Tibial nerve (tissue), 4 donors: ENCODE measurements around the gene INHBC. TPM values are rescaled to one million over a fixed set of nuclear protein-coding genes. Genes with fewer than 3 reads are reported as not detected.

Experiments used
- DNase-seq, 2 donors: peaks; one replicate each; pipeline ENCODE4 v3.0.0-alpha.2; 2019; ENCODE audit warnings: low spot score in 2 of 2
- H3K27ac ChIP-seq, 4 donors: fragments of 200-600 bp; sonication (generic) in 3 of 4; one replicate each; pipeline ENCODE4 v1.5.1; 2017 to 2019; ENCODE audit warnings: mild to moderate bottlenecking in 1 of 4
- H3K27me3 ChIP-seq, 2 donors: fragments of 200-600 bp; sonication (generic) in 1 of 2; one replicate each; pipeline versions ENCODE4 v1.5.1 to v1.6.0; 2017 to 2019
- H3K36me3 ChIP-seq, 3 donors: fragments of 200-600 bp; sonication (generic); one replicate each; pipeline ENCODE4 v1.5.1; 2018 to 2019
- H3K4me1 ChIP-seq, 4 donors: fragments of 200-600 bp; sonication (generic) in 3 of 4; one replicate each; pipeline ENCODE4 v1.5.1; 2017 to 2019
- H3K4me3 ChIP-seq, 4 donors: fragments of 200-600 bp; sonication (generic) in 3 of 4; one replicate each; pipeline ENCODE4 v1.5.1; 2017 to 2019; ENCODE audit warnings: mild to moderate bottlenecking in 1 of 4, moderate library complexity in 1 of 4
- H3K9me3 ChIP-seq, 4 donors: fragments of 200-600 bp; sonication (generic) in 3 of 4; one replicate each; pipeline ENCODE4 v1.5.1; 2017 to 2019
- CTCF ChIP-seq, 5 experiments: fragments of 200-600 bp in 3 of 5; fragments of 450-650 bp in 2 of 5; sonication (generic) in 3 of 5; IDR thresholded peaks; one replicate each; pipeline ENCODE4 v1.5.1; 2016 to 2019; ENCODE audit warnings: antibody characterized with exemption in 5 of 5, mild to moderate bottlenecking in 3 of 5, moderate library complexity in 2 of 5
- EP300 ChIP-seq, 2 donors: sonication (generic); formaldehyde crosslinking; IDR thresholded peaks; one replicate each; pipeline ENCODE4 v1.6.1; 2017; ENCODE audit warnings: antibody characterized with exemption in 2 of 2, mild to moderate bottlenecking in 1 of 2
- POLR2A ChIP-seq, 2 donors: fragments of 450-650 bp; IDR thresholded peaks; one replicate each; pipeline ENCODE4 v1.6.1; 2017; ENCODE audit warnings: antibody characterized with exemption in 2 of 2, mild to moderate bottlenecking in 2 of 2, moderate library complexity in 2 of 2
- WGBS, 2 donors: methylation state at CpG; one replicate each; pipeline ENCODE4 v1.1.5; 2018; 5-methylcytosine and 5-hydroxymethylcytosine counted together
- total RNA-seq, 4 donors: library from RNA; depleted of rRNA; stranded (reverse); fragments of >200 nt; gene quantifications; one replicate each; pipeline ENCODE4 v1.1.0, GENCODE V29; 2016

Gene INHBC
- total RNA-seq, 4 donors from 2014 or later: not detected

- H3K4me1 ChIP-seq: peaks cover 0 to 40% (median 21%) of the 10 kb centered on the region in 4 donors
- H3K27me3 ChIP-seq: no peaks in the 10 kb centered on the region
- TF ChIP-seq CTCF (IDR thresholded peaks at IDR 0.05) (no peak), POLR2A (IDR thresholded peaks at IDR 0.05) (no peak), EP300 (IDR thresholded peaks at IDR 0.05) (no peak)
- 1% methylated on average over 15 of the region's 19 CpGs for WGBS, 2 donors
- H3K4me3 ChIP-seq: peak overlapping the region; percentile 62 to 84 (median 80)
- H3K36me3 ChIP-seq: peaks cover 0 to 12% (median 0%) of the 10 kb centered on the region in 3 donors
- H3K9me3 ChIP-seq: no peaks in the 10 kb centered on the region
- peak overlapping the region; percentile 81 to 92 (median 86) for H3K27ac ChIP-seq
- no peak for DNase-seq
These were observed 26.3 kb downstream of the INHBC start for GRCh38 chr12:57460841-57461275.

- TF ChIP-seq CTCF (IDR thresholded peaks at IDR 0.05) (no peak), EP300 (IDR thresholded peaks at IDR 0.05) (peak in 1 of 2 donors; percentile 44), POLR2A (IDR thresholded peaks at IDR 0.05) (peak in 1 of 2 donors; percentile 36)
- 0 to 1% methylated on average over 30 to 31 of the region's 32 CpGs for WGBS, 2 donors
- DNase-seq: peak; percentile 69 to 80
- Histone ChIP-seq H3K36me3 (peaks cover 0 to 12% (median 0%) of the 10 kb centered on the region in 3 donors), H3K27me3 (no peaks in the 10 kb centered on the region), H3K9me3 (no peaks in the 10 kb centered on the region), H3K4me1 (peaks cover 0 to 36% (median 21%) of the 10 kb centered on the region in 4 donors), H3K4me3 (peak overlapping the region; percentile 62 to 84 (median 80)), H3K27ac (peak overlapping the region; percentile 81 to 92 (median 86))
These were observed 26.8 kb downstream of the INHBC start for GRCh38 chr12:57461276-57461916.

GRCh38 chr12:57461917-57462250 lies 27.3 kb downstream of the INHBC start:
- H3K9me3 ChIP-seq: no peaks in the 10 kb centered on the region
- H3K36me3 ChIP-seq: peaks cover 0 to 12% (median 0%) of the 10 kb centered on the region in 3 donors
- no peak for DNase-seq
- WGBS, 2 donors: 0% methylated on average over 9 of the region's 9 CpGs
- peak overlapping the region; percentile 62 to 84 (median 80) for H3K4me3 ChIP-seq
- peak overlapping the region; percentile 81 to 92 (median 86) for H3K27ac ChIP-seq
- peaks cover 0 to 36% (median 21%) of the 10 kb centered on the region in 4 donors for H3K4me1 ChIP-seq
- no peaks in the 10 kb centered on the region for H3K27me3 ChIP-seq
- TF ChIP-seq CTCF (IDR thresholded peaks at IDR 0.05) (no peak), EP300 (IDR thresholded peaks at IDR 0.05) (no peak), POLR2A (IDR thresholded peaks at IDR 0.05) (no peak)

- no peaks in the 10 kb centered on the region for H3K27me3 ChIP-seq
- peaks cover 0 to 16% (median 0%) of the 10 kb centered on the region in 3 donors for H3K36me3 ChIP-seq
- peak overlapping the region; percentile 62 to 84 (median 80) for H3K4me3 ChIP-seq
- H3K4me1 ChIP-seq: peaks cover 0 to 36% (median 21%) of the 10 kb centered on the region in 4 donors
- TF ChIP-seq EP300 (IDR thresholded peaks at IDR 0.05): peak; percentile 11 to 47
- peak; percentile 95 to 97 (median 96) for TF ChIP-seq CTCF (IDR thresholded peaks at IDR 0.05)
- peak in 1 of 2 donors; percentile 26 for TF ChIP-seq POLR2A (IDR thresholded peaks at IDR 0.05)
- H3K27ac ChIP-seq: peak overlapping the region; percentile 81 to 92 (median 86)
- 1% methylated on average over 18 to 28 of the region's 28 CpGs for WGBS, 2 donors
- DNase-seq: peak; percentile 77 to 92
- H3K9me3 ChIP-seq: no peaks in the 10 kb centered on the region
These were observed 27.8 kb downstream of the INHBC start for GRCh38 chr12:57462251-57462911.

- peaks cover 0 to 21% (median 0%) of the 10 kb centered on the region in 3 donors for H3K36me3 ChIP-seq
- H3K27ac ChIP-seq: peak overlapping the region in 3 of 4 donors; percentile 82 to 92 (median 90)
- H3K27me3 ChIP-seq: no peaks in the 10 kb centered on the region
- peaks cover 0 to 36% (median 21%) of the 10 kb centered on the region in 4 donors for H3K4me1 ChIP-seq
- H3K4me3 ChIP-seq: peak overlapping the region in 3 of 4 donors; percentile 62 to 84 (median 76)
- DNase-seq: no peak
- H3K9me3 ChIP-seq: no peaks in the 10 kb centered on the region
- WGBS, 2 donors: 20 to 28% methylated on average over 5 of the region's 5 CpGs
- TF ChIP-seq POLR2A (IDR thresholded peaks at IDR 0.05) (no peak), EP300 (IDR thresholded peaks at IDR 0.05) (no peak), CTCF (IDR thresholded peaks at IDR 0.05) (no peak)
These were observed 28.3 kb downstream of the INHBC start for GRCh38 chr12:57462912-57463253.
